Measurements from ENCODE around the gene MCEMP1. TPM values are rescaled to one million over a fixed set of nuclear protein-coding genes. Genes with fewer than 3 reads are reported as not detected.
A peak's percentile ranks its signal among the peaks of the same experiment; 100 is the strongest.

Gene MCEMP1
- total RNA-seq, 1 donor from 2014 or later = 0.72 TPM

- intact Hi-C loops (cut with micrococcal nuclease) = no loop called here
- no peak for ATAC-seq
- DNase-seq = no peak
Observed at GRCh38 chr19:7687177-7687576, 10.3 kb downstream of the MCEMP1 start.

GRCh38 chr19:7689165-7689564 is 12.3 kb downstream of the MCEMP1 start:
- no peak for ATAC-seq
- DNase-seq = no peak
- intact Hi-C loops (cut with micrococcal nuclease) = no loop called here

- DNase-seq (no peak), ATAC-seq (no peak)
- intact Hi-C loops (cut with micrococcal nuclease) = no loop called here
Observed at GRCh38 chr19:7690779-7691258, 13.9 kb downstream of the MCEMP1 start.

- no peak for DNase-seq
Observed at GRCh38 chr19:7691497-7691896, 14.6 kb downstream of the MCEMP1 start.

GRCh38 chr19:7692417-7693088 is 15.7 kb downstream of the MCEMP1 start:
- DNase-seq (no peak), ATAC-seq (no peak)
- intact Hi-C loops (cut with micrococcal nuclease) = no loop called here

More at GRCh38 chr19:7691497-7691896, 14.6 kb downstream of the MCEMP1 start:
- intact Hi-C loops (cut with micrococcal nuclease) = no loop called here
- no peak for ATAC-seq

- intact Hi-C loops (cut with micrococcal nuclease) = no loop called here
- DNase-seq (no peak), ATAC-seq (no peak)
Observed at GRCh38 chr19:7694499-7694898, 17.6 kb downstream of the MCEMP1 start.

- intact Hi-C loops (cut with micrococcal nuclease) = no loop called here
- DNase-seq = no peak
- ATAC-seq = no peak
Observed at GRCh38 chr19:7697721-7698287, 20.9 kb downstream of the MCEMP1 start.

- DNase-seq = no peak
- intact Hi-C loops (cut with micrococcal nuclease) = no loop called here
- ATAC-seq = no peak
Observed at GRCh38 chr19:7698583-7698982, 21.7 kb downstream of the MCEMP1 start.

GRCh38 chr19:7699003-7699402 is 22.1 kb downstream of the MCEMP1 start:
- DNase-seq = no peak
- intact Hi-C loops (cut with micrococcal nuclease) = no loop called here
- no peak for ATAC-seq

GRCh38 chr19:7699417-7700401 is 22.8 kb downstream of the MCEMP1 start:
- no peak for DNase-seq
- no peak for ATAC-seq
- intact Hi-C loops (cut with micrococcal nuclease) = no loop called here

GRCh38 chr19:7701049-7701653 is 24.3 kb downstream of the MCEMP1 start:
- intact Hi-C loops (cut with micrococcal nuclease) = no loop called here
- DNase-seq (no peak), ATAC-seq (no peak)

- ATAC-seq (no peak), DNase-seq (no peak)
- intact Hi-C loops (cut with micrococcal nuclease) = no loop called here
Observed at GRCh38 chr19:7701654-7702457, 25.0 kb downstream of the MCEMP1 start, which contains the start of gene FCER2. Gene FCER2 (minus strand): TSS chr19:7702131. CDS start chr19:7699760, 2,371 bp downstream.

GRCh38 chr19:7703332-7703731 is 26.4 kb downstream of the MCEMP1 start:
- DNase-seq (no peak), ATAC-seq (no peak)
- intact Hi-C loops (cut with micrococcal nuclease) = no loop called here

GRCh38 chr19:7704280-7705060 is 27.6 kb downstream of the MCEMP1 start:
- no peak for ATAC-seq
- DNase-seq = no peak
- intact Hi-C loops (cut with micrococcal nuclease) = no loop called here

- peak; percentile 56 for DNase-seq
- peak; percentile 63 for ATAC-seq
- intact Hi-C loops (cut with micrococcal nuclease) = no loop called here
Observed at GRCh38 chr19:7705387-7706187, 28.7 kb downstream of the MCEMP1 start.

GRCh38 chr19:7706188-7706954 is 29.5 kb downstream of the MCEMP1 start:
- ATAC-seq = peak; percentile 13
- intact Hi-C loops (cut with micrococcal nuclease) = no loop called here
- DNase-seq = no peak
